Measurements from ENCODE around the gene VSTM2L. TPM values are rescaled to one million over a fixed set of nuclear protein-coding genes. Genes with fewer than 3 reads are reported as not detected.

VSTM2L gene
- polyA plus RNA-seq, 1 donor (not counting 4 experiments of a cell fraction or from before 2014, with no cell fraction given) = 0.75 TPM

DNA sequence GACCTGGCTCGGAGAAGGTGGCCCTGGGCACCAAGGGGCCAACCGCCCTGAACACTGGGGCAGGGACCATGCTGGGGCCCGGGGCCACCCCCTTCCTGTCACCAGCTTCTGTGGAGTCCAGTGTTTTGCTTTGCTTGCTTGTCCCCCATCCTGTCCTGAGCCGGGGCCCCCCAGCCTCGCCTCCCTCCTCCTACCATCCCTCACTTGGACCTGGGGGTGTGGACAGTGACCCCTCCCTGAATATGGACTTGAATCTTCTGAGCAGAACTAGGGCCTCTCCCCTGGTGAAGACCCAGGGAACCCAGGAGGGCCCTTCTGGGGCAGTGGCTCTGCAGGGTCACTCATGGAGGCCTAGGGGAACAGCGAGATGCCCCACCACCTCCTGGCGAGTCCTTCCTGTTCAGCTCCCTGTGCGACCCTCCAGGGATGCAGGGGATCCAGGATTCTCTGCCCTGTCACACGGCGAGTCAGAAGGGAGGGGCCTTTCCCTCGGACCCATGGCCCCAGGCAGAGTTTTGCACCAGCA, 41.6 kb downstream of the VSTM2L start:
- Histone ChIP-seq H3K9ac (ENCODE audit: control insufficient read depth, extremely low read depth, insufficient read depth, low read length) (no peak overlapping the region), H3K4me2 (ENCODE audit: control insufficient read depth, extremely low read depth, insufficient read depth, low read depth, low read length) (no peak overlapping the region), H3K27me3 (ENCODE audit: control insufficient read depth, extremely low read depth, insufficient read depth, low read length) (peaks cover 10% of the 10 kb centered on the region), H3K4me3 (ENCODE audit: control insufficient read depth in 2 of 3, extremely low read depth in 1 of 3, insufficient read depth in 2 of 3, low read depth in 1 of 3, low read length in 3 of 3) (no peak overlapping the region), H3K4me1 (ENCODE audit: control insufficient read depth, extremely low read depth, insufficient read depth, low read length) (no peaks in the 10 kb centered on the region), H4K20me1 (ENCODE audit: control insufficient read depth, extremely low read depth, insufficient read depth, low read length) (no peaks in the 10 kb centered on the region), H3K36me3 (ENCODE audit: control insufficient read depth in 2 of 2, extremely low read depth in 1 of 2, insufficient read depth in 2 of 2, low read length in 2 of 2) (no peaks in the 10 kb centered on the region), H2AFZ (ENCODE audit: control insufficient read depth, low read length) (no peak overlapping the region), H3K79me2 (ENCODE audit: control insufficient read depth, insufficient read depth, low read length) (no peaks in the 10 kb centered on the region), H3K9me1 (ENCODE audit: control insufficient read depth, extremely low read depth, insufficient read depth, low read length) (no peaks in the 10 kb centered on the region), H3K27ac (ENCODE audit: control insufficient read depth, insufficient read depth, low read length) (no peak overlapping the region), H3K9me3 (ENCODE audit: control insufficient read depth, low read depth, low read length) (no peaks in the 10 kb centered on the region)
- no peak for FAIRE-seq
- no peak for DNase-seq (ENCODE audit: low read depth, low spot score)
- dilution Hi-C loops (cut with MboI; ENCODE audit: extremely low pct_ligation_motif_present, low sequenced_read_pairs) = no loop called here
- TF ChIP-seq EZH2 (IDR thresholded peaks at IDR 0.05; ENCODE audit: low read length) (no peak), CTCF (optimal IDR thresholded peaks at IDR 0.05 in 1 of 3, IDR thresholded peaks at IDR 0.05 in 1 of 3, conservative IDR thresholded peaks at IDR 0.05 in 1 of 3; ENCODE audit: extremely low read depth in 1 of 3, insufficient read depth in 2 of 3, low read length in 3 of 3) (no peak)

DNA sequence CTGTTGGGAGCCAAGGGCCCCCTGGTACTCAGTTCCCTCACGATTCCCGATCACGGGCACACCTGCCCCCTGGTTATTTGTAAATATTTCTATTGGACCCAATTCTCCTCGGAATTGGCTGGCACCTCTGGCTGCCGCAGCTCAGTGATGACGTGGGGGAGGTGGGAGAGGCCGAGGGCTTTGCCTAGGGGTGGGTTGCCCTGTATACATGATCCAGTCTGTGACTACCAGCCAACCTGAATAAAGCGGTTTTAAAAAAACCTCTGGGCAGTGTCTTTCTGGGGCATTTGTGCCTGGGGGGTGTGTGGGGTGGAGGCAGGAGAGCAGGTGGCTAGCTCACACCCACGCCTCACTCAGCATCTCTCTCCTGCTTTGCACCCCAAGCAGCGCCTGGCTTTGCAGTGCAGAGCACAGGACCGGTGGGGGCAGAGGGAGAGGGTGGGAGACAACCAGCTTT, 42.2 kb downstream of the VSTM2L start:
- dilution Hi-C loops (cut with MboI; ENCODE audit: extremely low pct_ligation_motif_present, low sequenced_read_pairs) = no loop called here
- H2AFZ ChIP-seq (ENCODE audit: control insufficient read depth, low read length) = no peak overlapping the region
- H3K27me3 ChIP-seq (ENCODE audit: control insufficient read depth, extremely low read depth, insufficient read depth, low read length) = peaks cover 10% of the 10 kb centered on the region
- no peaks in the 10 kb centered on the region for H3K9me1 ChIP-seq (ENCODE audit: control insufficient read depth, extremely low read depth, insufficient read depth, low read length)
- H3K36me3 ChIP-seq (ENCODE audit: control insufficient read depth in 2 of 2, extremely low read depth in 1 of 2, insufficient read depth in 2 of 2, low read length in 2 of 2) = no peaks in the 10 kb centered on the region
- no peak overlapping the region for H3K4me3 ChIP-seq (ENCODE audit: control insufficient read depth in 2 of 3, extremely low read depth in 1 of 3, insufficient read depth in 2 of 3, low read depth in 1 of 3, low read length in 3 of 3)
- no peak for TF ChIP-seq CTCF (optimal IDR thresholded peaks at IDR 0.05 in 1 of 3, IDR thresholded peaks at IDR 0.05 in 1 of 3, conservative IDR thresholded peaks at IDR 0.05 in 1 of 3; ENCODE audit: extremely low read depth in 1 of 3, insufficient read depth in 2 of 3, low read length in 3 of 3)
- TF ChIP-seq EZH2 (IDR thresholded peaks at IDR 0.05; ENCODE audit: low read length) = no peak
- FAIRE-seq (no peak), DNase-seq (ENCODE audit: low read depth, low spot score) (no peak)
- no peaks in the 10 kb centered on the region for H3K79me2 ChIP-seq (ENCODE audit: control insufficient read depth, insufficient read depth, low read length)
- H3K4me1 ChIP-seq (ENCODE audit: control insufficient read depth, extremely low read depth, insufficient read depth, low read length) = no peaks in the 10 kb centered on the region
- no peaks in the 10 kb centered on the region for H4K20me1 ChIP-seq (ENCODE audit: control insufficient read depth, extremely low read depth, insufficient read depth, low read length)
- H3K9me3 ChIP-seq (ENCODE audit: control insufficient read depth, low read depth, low read length) = no peaks in the 10 kb centered on the region
- no peak overlapping the region for H3K27ac ChIP-seq (ENCODE audit: control insufficient read depth, insufficient read depth, low read length)
- H3K9ac ChIP-seq (ENCODE audit: control insufficient read depth, extremely low read depth, insufficient read depth, low read length) = no peak overlapping the region
- no peak overlapping the region for H3K4me2 ChIP-seq (ENCODE audit: control insufficient read depth, extremely low read depth, insufficient read depth, low read depth, low read length)
